Measurements from ENCODE around the gene TEX14. TPM values are rescaled to one million over a fixed set of nuclear protein-coding genes. Genes with fewer than 3 reads are reported as not detected.
A peak's percentile ranks its signal among the peaks of the same experiment; 100 is the strongest.
"Not testable (repeated sequence)": the region's sequence is repeated elsewhere in the genome, so short reads cannot be mapped to it uniquely, and the experiment has no call there.

The TEX14 gene
- polyA plus RNA-seq, 3 donors, result 0.63 to 1.3 (median 1.2) TPM

GRCh38 chr17:58692239-58693055 lies 602 bp upstream of the TEX14 start, which contains the start of gene RAD51C:
Gene RAD51C, plus strand, starts transcription at chr17:58692602. Its CDS starts 42 bp downstream, at chr17:58692644.
- DNase-seq, result peak; percentile 84

GRCh38 chr17:58690033-58690432 lies 1.8 kb downstream of the TEX14 start:
- DNase-seq, result not testable (repeated sequence)

GRCh38 chr17:58688521-58688920 lies 3.3 kb downstream of the TEX14 start:
- DNase-seq, result no peak

- no peak for DNase-seq
Measured at GRCh38 chr17:58686980-58687379, 4.9 kb downstream of the TEX14 start.

- DNase-seq, result not testable (repeated sequence)
Measured at GRCh38 chr17:58684462-58684861, 7.4 kb downstream of the TEX14 start.

- DNase-seq, result no peak
Measured at GRCh38 chr17:58684003-58684402, 7.8 kb downstream of the TEX14 start.

GRCh38 chr17:58680038-58680369 lies 11.8 kb downstream of the TEX14 start:
- DNase-seq, result no peak

- DNase-seq, result no peak
Measured at GRCh38 chr17:58679263-58680037, 12.4 kb downstream of the TEX14 start.

GRCh38 chr17:58678287-58678686 lies 13.6 kb downstream of the TEX14 start:
- not testable (repeated sequence) for DNase-seq

- DNase-seq, result no peak
Measured at GRCh38 chr17:58677194-58677880, 14.5 kb downstream of the TEX14 start.

- no peak for DNase-seq
Measured at GRCh38 chr17:58671969-58672368, 19.9 kb downstream of the TEX14 start.

GRCh38 chr17:58669853-58670252 lies 22.0 kb downstream of the TEX14 start:
- no peak for DNase-seq

GRCh38 chr17:58668598-58668935 lies 23.3 kb downstream of the TEX14 start:
- DNase-seq, result no peak

GRCh38 chr17:58667934-58668597 lies 23.8 kb downstream of the TEX14 start:
- no peak for DNase-seq

- peak; percentile 37 for DNase-seq
Measured at GRCh38 chr17:58666858-58667267, 25.0 kb downstream of the TEX14 start.

- no peak for DNase-seq
Measured at GRCh38 chr17:58665946-58666857, 25.6 kb downstream of the TEX14 start.

- DNase-seq, result no peak
Measured at GRCh38 chr17:58664302-58664701, 27.5 kb downstream of the TEX14 start.

GRCh38 chr17:58661499-58661898 lies 30.3 kb downstream of the TEX14 start:
- DNase-seq, result no peak

- DNase-seq, result no peak
Measured at GRCh38 chr17:58660621-58661020, 31.2 kb downstream of the TEX14 start.

GRCh38 chr17:58659714-58660084 lies 32.1 kb downstream of the TEX14 start:
- not testable (repeated sequence) for DNase-seq

Data from renal pelvis (tissue), 4 donors.